Activated T-cell treated with anti-CD3 and anti-CD28 coated beads for 1 hour (primary cell): ENCODE data around the gene OR2AG2.
"Not testable (repeated sequence)": the region's sequence is repeated elsewhere in the genome, so short reads cannot be mapped to it uniquely, and the experiment has no call there.

Experiments used
- DNase-seq: peaks from one replicate; pipeline ENCODE4 v3.0.0-alpha.2; 2020; ENCODE audit warnings: low read depth

Gene OR2AG2, protein sequence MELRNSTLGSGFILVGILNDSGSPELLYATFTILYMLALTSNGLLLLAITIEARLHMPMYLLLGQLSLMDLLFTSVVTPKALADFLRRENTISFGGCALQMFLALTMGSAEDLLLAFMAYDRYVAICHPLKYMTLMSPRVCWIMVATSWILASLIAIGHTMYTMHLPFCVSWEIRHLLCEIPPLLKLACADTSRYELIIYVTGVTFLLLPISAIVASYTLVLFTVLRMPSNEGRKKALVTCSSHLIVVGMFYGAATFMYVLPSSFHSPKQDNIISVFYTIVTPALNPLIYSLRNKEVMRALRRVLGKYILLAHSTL

DNA sequence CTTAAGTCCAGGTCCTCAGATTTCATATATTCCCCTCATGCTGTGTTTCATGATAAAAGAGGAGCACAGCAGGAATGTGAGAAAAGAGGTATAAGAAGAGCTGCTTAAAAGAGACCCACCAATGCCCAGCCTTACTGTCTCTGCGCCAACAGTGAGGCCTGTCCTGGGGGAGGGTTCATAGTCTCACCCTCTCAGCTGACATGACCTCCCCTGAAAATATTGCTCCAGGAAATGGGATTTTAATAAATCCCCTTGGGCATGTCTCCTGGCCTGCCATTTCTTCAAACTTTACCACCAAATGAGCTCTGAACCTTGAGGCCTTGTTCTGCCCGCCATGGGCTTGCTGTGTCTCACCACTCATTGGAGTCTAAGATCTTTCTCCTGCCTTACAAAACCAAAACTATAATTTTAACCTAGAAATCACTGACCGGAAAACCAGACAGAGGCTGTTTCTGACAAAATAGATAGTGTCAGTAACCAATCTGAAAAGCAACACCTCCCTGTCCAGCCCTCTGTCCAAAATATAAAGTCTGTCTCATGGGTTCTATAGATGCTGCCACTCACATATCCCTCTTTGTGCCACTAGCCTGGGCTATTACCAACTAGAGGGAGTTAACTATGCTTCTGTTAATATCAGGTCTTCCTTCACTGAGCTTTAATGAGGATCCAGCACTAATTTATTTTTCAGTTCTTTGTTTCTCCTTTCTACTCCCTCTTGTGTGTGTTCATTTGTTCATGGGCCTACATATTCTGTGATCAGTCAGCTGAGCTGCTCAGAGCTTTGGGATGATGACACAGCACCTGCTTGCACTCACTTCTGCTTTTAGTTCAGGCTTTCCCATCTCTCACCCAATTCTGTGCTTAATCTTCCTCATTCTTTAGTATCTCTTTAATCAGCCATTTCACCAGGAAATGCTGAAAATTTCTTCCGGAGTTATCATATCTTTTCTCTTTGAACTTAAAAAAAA, at the start of gene OR2AG2:
Gene OR2AG2 (minus strand): TSS at position 51 of the 968 bp plus-strand sequence. CDS start 3,019 bp downstream, outside the sequence.
- DNase-seq, result no peak

DNA sequence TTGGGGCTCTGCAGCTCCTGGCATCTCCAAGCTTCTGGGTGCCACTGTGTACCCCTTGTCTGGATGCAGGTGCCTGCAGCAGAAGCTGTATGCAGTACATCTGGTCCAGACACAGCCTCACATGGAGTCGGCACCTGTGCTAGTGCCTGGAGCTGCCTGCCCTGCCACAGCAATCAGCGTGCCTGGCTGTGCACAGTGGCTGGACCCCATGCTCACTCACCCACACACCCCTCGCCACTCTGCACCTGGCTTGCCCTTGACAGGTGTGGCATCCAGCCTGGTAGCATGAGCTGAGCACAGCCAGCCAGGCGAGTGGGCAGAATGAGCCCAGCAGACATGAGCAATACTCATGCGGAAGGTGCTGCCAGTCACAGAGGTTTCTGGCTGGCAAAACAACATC, 47.2 kb upstream of the OR2AG2 start:
- no peak for DNase-seq

DNA sequence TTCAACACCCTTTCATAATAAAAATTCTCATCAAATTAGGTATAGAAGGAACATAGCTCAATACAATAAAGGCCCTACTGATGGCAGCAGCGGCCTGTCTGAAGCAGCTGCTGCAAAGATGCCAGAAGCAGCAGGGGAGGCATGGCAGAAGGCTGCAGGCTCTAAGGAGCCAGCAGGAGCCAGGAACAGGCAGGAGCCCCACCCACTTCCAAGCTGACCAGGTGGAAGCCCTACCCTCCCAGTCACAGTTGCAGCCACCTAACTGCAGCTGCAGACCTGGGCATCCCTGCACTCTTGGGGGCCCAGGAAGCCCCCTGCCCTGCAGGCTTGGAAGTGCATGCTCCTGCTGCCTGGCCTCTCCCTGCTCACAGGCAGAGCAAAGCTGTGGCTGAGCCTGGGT, 45.9 kb upstream of the OR2AG2 start:
- DNase-seq, result no peak

DNA sequence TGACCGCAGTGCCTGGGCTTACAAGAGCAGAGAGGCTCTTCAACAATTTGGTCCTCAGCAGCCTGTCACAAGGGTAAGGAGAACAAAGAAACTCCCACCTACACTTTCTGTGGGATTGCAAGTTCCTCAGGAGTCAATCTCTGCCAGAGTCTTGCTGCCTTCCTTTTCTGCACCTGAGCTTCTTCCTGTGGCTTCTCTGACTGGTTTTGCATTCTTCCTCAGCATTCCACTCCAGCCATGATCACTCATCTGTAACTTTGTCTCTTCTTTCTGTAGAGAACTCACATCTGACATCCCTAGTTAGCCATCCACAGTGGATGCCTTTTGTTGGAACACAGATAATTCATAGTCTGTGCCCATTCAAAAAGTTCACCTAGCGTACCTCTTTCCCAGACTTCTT, 41.9 kb upstream of the OR2AG2 start:
- no peak for DNase-seq

DNA sequence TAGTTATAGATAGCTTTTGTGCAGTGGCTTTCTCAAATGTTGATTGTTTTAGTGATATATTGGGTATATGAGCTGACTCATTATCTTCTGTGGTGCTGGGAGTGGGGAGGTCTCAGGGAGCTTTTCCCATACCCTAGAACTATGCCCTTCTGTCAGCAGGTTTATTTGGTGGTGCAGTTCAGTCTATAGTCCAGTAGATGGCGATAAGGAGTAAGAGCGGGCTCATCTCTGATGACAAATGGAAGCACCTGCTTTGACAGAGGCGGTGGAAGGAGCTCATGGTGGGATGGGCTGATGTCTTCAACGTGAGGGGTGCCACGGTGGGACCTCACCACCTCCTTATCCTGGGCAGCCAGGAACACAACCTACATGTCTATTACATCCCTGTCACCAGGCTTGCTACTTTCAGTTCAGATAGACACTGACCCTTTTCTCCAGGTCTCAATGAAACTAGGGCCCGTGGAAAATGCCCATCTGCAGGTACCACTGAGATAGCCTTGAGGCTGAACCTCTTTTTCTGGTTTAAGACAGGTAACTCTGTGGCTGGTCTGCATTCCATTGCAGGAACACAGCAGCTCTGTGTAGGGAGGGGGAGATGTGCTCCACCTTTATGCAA, 40.7 kb upstream of the OR2AG2 start:
- DNase-seq, result no peak

DNA sequence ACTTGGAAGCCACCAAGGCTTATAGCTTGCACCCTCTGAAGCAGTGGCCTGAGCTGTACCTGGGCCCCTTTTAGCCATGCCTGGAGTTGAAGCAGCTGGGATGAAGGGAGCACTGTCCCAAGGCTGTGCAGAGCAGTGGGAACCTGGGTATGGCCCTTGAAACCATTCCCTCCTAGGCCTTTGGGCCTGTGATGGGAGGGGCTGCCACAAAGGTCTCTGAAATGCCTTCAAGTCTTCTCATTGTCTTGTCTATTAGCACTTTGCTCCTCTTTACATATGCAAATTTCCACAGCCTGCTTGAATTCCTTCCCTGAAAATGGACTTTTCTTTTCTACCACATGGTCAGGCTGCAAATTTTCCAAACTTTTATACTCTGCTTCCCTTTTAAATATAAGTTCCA, 29.3 kb upstream of the OR2AG2 start:
- not testable (repeated sequence) for DNase-seq

DNA sequence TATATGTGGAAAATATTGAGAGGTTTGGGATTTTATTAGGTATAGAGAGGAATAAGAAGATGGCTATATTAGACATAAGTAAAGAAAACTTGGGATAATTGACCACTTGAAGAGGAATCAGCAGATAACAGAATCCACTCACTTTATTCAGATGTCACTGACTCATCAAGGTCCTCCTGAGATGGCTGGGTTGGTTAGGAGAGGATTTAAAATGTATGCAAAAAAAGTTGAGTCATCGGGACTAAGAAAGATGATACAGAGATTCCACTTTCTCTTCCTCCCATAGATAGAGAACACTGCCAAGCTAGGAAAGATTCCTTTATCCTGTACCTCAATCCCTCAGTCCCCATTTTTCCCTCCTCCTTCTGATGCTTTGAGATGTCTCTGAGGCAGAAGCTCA, 27.6 kb upstream of the OR2AG2 start, which contains the start of gene OR6A2:
Gene OR6A2 (minus strand): TSS at position 288 of the 400 bp plus-strand sequence. CDS start 3,981 bp downstream, outside the sequence.
- DNase-seq, result no peak

DNA sequence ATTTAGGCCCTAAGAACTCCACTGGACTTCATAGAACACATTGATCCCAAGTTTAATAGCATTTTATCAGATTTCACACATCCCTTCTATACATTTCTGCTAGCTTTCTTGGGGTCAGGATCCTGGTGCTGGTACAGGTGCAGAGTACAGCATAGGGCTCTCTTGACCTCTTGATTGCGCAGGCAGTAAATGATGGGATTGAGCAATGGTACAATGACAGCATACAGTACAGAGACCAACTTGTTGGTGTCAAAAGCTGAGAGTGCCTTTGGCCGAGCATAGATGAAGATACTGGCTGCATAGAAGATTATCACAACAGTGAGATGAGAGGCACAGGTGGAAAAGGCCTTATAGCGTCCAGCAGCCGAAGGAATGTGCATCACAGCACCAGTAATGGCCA, 22.9 kb upstream of the OR2AG2 start:
- DNase-seq, result no peak

DNA sequence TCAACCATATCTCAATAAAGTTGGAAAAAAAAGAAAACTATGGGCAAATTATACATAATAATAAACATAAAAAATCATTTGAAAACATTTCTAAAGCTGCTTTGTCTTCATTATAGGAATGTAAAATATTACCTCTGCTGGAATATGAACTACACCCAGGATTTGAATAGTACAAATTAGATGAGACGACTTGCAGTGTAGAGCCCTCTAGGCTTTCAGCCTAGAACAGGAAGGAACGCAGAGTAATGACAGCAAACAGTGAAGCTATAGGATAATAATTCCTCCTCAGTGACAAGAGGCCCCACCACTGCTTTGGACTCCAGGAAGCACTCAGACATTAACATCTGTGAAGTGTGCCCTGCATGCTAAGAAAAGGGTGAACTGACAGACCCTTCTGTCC, 18.8 kb upstream of the OR2AG2 start:
- DNase-seq, result no peak

DNA sequence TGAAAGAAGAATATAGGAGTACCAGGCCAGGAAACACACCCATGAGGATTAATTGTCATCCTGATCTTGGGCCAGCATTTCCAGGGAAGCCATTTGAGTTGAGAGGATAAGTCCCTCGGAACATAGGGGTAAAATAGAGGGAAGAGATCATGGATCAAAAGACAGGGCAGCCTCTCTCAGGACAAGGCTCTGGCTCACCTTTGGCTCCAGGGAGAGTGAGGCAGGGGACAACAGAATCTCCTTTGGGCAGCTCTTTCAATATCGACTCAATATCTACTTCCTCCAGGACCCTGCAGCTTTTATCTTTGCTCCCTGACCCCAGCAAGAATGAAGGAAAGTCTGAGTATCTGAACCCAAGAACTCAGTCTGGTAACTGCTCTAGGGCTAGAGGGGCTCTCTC, 10.9 kb upstream of the OR2AG2 start, which contains the start of gene OR2AG1:
Gene OR2AG1 (plus strand): TSS at position 301 of the 400 bp plus-strand sequence. CDS start 2,018 bp downstream, outside the sequence.
- DNase-seq, result no peak

DNA sequence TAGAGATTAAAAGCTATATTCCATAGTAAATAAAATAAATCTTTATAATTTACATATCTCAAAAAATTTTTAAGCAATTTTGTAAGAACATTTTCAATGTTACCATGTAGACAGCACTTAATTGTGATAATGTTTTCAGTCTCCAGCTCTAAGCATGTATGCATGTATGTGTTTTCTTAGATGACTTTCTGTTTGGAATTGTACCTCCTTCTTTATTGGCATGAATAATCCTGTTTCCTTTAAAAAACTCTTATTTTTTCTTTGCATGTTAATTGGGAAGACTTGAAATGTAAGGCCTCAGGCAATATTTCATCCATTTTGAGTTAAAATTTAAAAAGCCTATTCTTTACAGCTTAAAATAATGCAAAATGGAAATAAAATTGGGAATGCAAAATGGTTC, 9.1 kb upstream of the OR2AG2 start:
- no peak for DNase-seq

DNA sequence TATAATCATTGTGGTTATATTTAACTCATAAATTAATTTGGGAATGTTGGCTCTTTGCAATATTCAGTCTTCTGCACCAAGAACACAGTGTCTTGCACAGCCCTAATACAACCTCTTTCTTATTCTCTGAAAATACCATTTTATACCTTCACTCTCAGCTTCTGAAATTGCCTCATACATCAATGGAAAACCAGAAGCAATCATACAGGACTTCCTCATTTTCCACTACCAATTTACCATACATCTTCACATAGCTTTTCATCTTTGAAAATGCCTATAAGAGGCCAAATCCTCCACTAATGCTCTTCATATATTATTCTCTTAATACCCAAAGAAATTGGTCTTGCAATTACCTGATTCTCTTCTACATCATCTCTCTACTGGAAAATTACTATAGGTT, 6.7 kb upstream of the OR2AG2 start:
- DNase-seq, result no peak

DNA sequence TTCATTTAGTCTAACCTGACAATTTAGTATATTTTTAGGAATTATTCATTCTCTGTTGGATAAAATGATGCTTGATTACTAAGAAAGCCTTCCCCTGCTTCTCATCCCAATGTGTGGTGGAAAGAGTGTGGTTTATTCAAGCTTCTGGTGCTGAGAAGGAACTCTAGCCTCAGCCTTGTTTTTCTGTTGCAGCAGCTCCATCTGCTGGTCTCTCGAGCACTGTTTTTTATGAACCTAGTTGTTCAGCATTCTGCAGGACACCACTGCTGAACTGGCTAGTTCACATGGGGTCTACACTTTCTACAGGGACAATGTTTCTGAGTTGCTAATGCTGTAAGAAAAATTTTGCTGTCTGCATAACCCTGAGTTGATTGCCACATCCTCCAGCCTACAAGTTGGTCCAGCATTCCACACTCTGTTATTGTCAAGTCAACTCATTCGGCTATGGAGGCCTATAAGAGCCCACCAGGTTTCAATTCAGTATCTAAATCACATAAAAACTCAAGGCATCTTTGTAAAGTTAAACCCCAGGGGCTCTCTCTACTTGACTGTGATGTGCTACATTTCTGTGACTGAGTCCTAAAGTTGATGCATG, 14.3 kb downstream of the OR2AG2 start:
- DNase-seq, result peak; percentile 40

DNA sequence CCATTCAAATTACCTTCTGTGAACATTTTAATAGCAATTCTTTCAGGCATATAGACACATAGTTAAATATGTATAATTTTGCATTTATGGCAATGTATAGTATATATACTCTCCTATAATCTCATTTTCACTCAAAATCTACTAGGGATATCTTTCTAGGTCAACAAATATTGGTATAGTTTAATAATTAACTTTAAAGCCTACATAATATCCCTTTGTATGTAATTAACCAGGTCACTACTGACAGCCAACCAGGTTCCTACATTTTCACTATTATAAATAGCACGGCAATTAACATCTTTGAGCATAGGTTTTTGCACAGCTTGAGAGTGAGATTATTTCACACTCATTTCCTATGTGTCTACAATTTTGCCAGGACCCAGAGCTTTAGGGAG, 15.8 kb downstream of the OR2AG2 start:
- DNase-seq, result no peak

DNA sequence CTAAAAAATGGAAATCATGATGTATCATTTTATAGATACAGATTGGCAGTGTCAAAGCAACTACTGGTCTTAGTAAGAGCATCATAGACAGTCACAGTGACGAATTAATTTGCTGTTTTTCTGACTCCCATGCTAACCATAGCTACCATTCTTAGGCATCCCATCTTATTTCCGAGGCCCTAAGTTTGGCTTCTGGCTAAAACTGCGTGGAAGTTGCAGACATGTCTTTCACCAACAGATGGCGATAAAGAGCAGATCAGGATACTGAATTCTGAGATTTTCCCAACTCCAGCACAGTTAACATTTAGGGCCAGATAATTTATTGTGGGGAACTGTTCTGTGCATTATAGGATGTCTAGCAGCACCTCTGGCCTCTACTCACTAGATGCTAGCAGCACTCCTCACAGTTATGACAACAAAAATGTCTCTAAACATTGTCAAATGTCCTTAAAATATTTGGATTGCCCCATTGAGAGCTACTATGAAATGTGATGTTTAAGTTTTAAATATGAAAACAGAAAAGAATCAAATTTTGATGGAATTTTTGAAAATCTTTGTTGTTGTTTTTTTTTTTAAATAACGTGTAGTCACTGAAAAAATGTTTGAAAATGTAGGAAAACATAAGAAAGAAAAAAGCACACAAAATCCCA, 16.3 kb downstream of the OR2AG2 start:
- DNase-seq, result peak; percentile 20

DNA sequence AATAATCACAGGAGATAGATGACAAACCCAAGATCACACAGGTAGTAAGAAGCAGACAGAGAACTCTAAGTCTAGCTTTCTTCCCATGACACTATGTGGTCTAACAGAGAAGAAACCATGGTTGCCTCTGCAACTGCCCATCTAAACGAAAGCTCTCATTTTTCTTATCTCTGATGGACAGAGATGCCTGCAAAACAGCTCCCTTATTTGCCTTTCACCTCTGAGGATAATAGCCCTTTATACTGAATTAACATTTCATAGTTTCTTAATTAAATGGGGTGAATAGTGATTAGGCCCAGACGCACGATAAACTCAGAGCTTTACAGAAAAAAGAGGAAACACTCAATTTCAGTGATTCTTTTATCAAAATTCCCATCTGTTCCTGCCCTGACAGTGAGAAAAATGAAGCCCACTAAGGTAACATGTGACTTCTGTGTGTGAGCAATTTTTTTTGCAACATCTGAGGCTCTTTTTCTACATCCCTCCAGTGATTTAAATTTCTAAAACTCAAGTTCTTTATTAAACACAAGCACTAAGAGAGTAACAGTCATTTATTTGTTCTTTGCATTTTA, 24.6 kb downstream of the OR2AG2 start:
- DNase-seq, result no peak

DNA sequence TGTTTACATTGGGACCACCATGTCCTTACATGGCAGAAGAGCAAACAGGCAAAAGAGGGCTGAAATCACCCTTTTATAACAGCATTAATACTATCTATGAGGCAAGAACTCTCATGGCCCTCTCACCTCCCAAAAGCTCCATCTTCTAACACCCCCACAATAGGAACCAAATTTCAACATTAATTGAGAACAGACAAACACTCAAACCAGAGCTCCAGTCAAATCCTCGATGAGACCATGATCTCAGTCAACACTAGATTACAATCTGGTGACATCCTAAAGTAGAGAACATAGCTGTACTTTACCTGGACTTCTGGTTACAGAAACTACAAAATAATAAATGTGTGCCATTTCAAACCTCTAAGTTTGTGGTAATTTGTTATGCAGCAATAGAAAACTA, 25.1 kb downstream of the OR2AG2 start:
- no peak for DNase-seq

DNA sequence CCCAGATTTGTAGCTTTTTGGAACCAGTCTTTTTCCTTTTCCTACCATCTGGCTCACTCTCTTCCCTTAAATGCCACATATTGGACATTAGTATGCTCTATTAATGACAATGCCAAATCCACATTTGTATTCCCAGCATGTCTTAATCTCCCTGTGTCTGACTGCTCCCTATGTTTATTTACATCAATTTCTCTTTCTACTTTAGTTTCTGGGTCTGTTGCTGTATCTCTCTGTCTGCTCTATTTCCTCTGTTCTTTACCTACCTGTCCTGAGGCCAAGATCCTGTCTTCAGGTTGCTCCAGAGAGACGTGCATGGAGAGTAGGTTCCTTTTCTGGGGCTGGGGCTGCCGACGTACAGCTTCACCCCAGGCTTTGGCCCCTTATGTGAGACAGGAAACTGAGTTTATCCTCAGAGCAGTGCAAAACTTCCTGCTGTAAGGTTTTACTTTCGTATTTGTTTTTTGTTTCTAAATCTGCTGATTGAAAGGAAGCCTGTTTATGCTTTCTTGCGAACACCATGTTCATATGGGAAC, 25.6 kb downstream of the OR2AG2 start:
- DNase-seq, result peak; percentile 22

DNA sequence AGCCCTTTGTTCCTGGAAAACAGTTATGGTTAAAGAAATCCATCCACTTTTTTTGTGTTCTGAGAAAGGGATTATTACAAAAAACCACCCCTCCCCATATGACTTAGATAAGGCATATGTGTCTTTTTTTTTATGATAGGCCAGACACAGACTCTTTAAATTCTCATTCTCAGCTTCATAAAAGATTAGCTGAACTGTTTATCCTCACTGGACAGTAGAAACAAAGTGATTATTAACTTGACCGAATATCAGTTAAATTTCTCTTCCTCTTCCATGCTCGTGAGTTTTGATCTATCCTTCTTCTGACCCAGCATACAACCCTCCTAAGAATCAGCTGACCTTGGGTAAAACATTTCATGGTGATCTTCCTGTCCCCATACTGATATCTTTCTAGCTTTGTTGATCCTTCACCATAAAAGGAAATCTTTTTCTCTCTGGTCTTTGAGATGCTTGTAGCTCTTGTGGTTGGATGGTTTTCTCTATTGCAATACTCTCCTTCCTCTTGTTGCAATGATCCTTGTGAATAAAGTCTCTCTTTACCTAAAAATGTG, 26.2 kb downstream of the OR2AG2 start:
- no peak for DNase-seq

DNA sequence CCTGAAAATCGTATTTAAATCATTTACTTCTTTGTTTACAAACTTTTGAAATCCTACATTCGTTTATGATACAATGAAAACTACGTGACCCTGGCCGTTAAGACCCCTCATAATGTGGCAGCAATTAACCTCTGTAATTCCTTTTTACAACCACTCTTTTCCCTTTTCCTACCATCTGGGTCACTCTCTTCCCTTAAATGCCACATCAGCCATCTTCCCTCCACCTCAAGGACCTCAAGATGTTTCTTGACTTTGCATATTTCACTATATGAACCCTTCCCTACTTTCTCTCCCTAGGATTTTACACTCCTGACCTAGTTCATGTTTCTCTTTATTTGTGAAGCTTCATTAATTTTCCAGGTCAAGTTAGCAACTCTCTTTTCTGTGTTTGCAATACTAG, 26.8 kb downstream of the OR2AG2 start:
- no peak for DNase-seq

DNA sequence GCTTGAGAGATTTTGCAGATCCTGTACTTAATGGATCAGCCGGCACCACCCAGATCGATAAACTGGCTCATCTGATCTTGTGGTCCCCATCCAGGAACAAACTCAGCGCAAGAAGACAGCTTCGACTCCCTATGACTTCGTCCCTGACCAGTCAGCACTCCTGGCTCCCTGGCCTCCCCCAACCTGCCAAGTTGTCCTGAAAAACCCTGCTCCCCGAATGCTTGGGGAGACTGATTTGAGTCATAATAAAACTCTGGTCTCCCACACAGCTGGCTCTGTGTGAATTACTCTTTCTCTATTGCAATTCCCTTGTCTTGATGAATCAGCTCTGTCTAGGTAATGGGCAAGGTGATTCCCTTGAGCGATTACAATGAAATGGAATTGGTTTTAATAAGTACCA, 29.5 kb downstream of the OR2AG2 start:
- no peak for DNase-seq
